GM06990 (cell line): ENCODE data around the gene EGFR.

Experiments used
- DNase-seq: peaks from one replicate; pipeline ENCODE4 v3.0.0-alpha.2; 2011; ENCODE audit not compliant: insufficient read length; ENCODE audit errors: extremely low read depth
- H3K27me3 ChIP-seq: replicated peaks from 2 replicates; pipeline ENCODE4 v1.6.0; 2011; ENCODE audit warnings: low read length; ENCODE audit not compliant: control insufficient read depth, insufficient read depth
- H3K36me3 ChIP-seq: 2 replicates; pipeline ENCODE4 v1.5.1; 2011; ENCODE audit warnings: low read length; ENCODE audit not compliant: control insufficient read depth, insufficient read depth
- H3K4me3 ChIP-seq: replicated peaks from 2 replicates; pipeline ENCODE4 v1.5.1; 2011; ENCODE audit warnings: low read depth, mild to moderate bottlenecking, control low read depth, low read length
- TF ChIP-seq, protein P1 (sequence below): IDR thresholded peaks from 2 replicates; pipeline ENCODE4 v1.5.1; 2011; ENCODE audit warnings: low read length, control low read depth, mild to moderate bottlenecking, inconsistent platforms; ENCODE audit not compliant: insufficient read depth, poor library complexity, severe bottlenecking

Gene EGFR

GRCh38 chr7:55193245-55193644, 174.4 kb downstream of the EGFR start:
- no peak for DNase-seq
- TF ChIP-seq, protein P1, sequence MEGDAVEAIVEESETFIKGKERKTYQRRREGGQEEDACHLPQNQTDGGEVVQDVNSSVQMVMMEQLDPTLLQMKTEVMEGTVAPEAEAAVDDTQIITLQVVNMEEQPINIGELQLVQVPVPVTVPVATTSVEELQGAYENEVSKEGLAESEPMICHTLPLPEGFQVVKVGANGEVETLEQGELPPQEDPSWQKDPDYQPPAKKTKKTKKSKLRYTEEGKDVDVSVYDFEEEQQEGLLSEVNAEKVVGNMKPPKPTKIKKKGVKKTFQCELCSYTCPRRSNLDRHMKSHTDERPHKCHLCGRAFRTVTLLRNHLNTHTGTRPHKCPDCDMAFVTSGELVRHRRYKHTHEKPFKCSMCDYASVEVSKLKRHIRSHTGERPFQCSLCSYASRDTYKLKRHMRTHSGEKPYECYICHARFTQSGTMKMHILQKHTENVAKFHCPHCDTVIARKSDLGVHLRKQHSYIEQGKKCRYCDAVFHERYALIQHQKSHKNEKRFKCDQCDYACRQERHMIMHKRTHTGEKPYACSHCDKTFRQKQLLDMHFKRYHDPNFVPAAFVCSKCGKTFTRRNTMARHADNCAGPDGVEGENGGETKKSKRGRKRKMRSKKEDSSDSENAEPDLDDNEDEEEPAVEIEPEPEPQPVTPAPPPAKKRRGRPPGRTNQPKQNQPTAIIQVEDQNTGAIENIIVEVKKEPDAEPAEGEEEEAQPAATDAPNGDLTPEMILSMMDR, result no peak
- H3K4me3 ChIP-seq, result no peak overlapping the region
- H3K36me3 ChIP-seq, result no peaks in the 10 kb centered on the region
- no peaks in the 10 kb centered on the region for H3K27me3 ChIP-seq

DNA sequence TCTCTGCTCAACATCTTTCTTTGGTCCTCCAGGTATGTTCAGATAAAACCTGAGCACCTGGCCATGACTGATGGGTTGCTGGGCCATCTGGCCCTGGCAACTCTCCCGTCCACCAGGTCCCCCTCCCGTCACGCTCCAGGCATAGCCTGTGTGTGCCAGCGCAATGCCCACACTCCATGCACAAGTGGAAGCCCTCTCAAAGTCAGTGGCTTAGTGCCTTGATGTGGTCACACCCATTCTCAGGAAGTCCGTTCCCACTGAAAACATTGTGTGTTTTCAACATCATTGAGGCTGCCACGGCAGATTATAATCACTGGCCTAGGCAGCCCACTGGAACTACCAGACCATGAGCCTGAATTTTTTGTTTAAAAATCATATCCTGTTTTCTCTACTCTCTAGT, 175.7 kb downstream of the EGFR start:
- no peak for DNase-seq
- no peaks in the 10 kb centered on the region for H3K36me3 ChIP-seq
- TF ChIP-seq, protein P1, result no peak

DNA sequence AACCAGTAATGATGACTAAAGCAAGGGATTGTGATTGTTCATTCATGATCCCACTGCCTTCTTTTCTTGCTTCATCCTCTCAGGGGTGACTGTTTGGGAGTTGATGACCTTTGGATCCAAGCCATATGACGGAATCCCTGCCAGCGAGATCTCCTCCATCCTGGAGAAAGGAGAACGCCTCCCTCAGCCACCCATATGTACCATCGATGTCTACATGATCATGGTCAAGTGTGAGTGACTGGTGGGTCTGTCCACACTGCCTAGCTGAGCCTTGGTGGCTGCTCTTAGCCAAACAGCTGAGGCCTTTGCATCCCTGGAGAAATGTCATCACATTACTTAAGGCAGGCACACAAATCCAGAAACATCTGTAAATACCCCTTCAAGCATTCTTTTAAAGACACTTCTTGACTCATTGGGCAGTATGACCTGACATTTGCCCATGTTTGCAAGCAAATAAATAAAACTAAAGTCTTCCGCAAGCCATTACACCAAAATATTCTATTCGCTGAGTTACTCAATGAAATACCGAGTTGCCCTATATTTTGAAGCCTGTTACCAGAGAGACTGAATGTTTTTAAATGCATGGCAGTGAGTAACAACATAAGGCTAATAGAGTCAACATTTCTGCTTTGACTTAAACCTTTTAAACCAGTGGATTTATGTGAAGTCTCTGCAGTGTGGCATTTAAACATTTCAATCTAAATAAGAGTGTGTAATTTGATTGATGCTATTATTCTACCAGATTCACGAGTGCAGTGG, 180.0 kb downstream of the EGFR start:
- DNase-seq, result no peak
- Histone ChIP-seq H3K27me3 (no peaks in the 10 kb centered on the region; the same call in 1 of the 2 replicates), H3K36me3 (no peaks in the 10 kb centered on the region), H3K4me3 (no peak overlapping the region)
- TF ChIP-seq, protein P1, result no peak

More for the DNA sequence above, 175.7 kb downstream of the EGFR start:
- no peaks in the 10 kb centered on the region; the same call in 1 of the 2 replicates for H3K27me3 ChIP-seq
- no peak overlapping the region for H3K4me3 ChIP-seq

DNA sequence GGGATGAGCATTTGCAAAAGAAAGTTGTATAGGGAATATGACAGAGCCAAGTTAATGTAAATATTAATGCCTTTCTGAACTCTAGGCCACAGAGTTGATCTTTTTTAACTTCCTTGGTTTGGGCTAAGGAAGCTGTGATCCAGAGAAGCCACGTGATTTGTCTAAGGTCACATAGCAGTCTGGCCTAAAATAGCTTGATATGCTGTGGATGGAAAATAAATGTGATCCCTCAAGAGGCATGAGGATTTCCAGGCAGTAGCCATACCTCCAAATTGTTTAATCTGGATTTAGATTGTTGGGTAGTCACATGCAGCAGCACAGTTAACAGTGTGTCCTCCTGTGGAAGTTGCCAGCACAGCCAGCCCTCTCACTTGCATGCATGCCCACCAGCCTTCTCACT, 180.6 kb downstream of the EGFR start:
- no peaks in the 10 kb centered on the region for H3K36me3 ChIP-seq
- TF ChIP-seq, protein P1, result no peak
- no peak for DNase-seq
- H3K27me3 ChIP-seq, result no peaks in the 10 kb centered on the region; the same call in 1 of the 2 replicates
- no peak overlapping the region for H3K4me3 ChIP-seq

DNA sequence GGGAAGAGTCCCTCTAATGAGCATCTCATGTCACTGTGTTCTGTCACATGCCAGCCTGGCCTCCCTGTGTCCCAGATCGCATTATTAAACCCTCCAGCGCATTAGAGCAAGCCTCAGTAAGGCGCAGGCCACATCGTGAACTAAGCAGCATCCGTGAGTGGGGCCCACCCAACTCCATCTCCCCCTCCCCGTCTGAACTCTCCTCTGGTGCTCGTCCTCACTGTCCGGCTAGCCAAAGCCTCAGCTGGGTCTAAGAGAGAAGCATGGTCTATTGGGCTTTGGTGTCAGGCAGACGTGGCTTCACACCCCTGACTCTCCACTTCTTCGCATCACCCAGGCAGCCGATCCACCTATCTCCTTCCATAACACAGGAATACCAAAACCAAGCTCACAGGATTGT, 181.6 kb downstream of the EGFR start:
- H3K27me3 ChIP-seq, result no peaks in the 10 kb centered on the region; the same call in 1 of the 2 replicates
- no peak for DNase-seq
- TF ChIP-seq, protein P1, result no peak
- no peak overlapping the region for H3K4me3 ChIP-seq
- H3K36me3 ChIP-seq, result no peaks in the 10 kb centered on the region
